ENCODE measurements around the gene NOXA1.

GRCh38 chr9:137447722-137448601 lies 24.8 kb downstream of the NOXA1 start:
- TF ChIP-seq, protein P1, sequence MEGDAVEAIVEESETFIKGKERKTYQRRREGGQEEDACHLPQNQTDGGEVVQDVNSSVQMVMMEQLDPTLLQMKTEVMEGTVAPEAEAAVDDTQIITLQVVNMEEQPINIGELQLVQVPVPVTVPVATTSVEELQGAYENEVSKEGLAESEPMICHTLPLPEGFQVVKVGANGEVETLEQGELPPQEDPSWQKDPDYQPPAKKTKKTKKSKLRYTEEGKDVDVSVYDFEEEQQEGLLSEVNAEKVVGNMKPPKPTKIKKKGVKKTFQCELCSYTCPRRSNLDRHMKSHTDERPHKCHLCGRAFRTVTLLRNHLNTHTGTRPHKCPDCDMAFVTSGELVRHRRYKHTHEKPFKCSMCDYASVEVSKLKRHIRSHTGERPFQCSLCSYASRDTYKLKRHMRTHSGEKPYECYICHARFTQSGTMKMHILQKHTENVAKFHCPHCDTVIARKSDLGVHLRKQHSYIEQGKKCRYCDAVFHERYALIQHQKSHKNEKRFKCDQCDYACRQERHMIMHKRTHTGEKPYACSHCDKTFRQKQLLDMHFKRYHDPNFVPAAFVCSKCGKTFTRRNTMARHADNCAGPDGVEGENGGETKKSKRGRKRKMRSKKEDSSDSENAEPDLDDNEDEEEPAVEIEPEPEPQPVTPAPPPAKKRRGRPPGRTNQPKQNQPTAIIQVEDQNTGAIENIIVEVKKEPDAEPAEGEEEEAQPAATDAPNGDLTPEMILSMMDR (IDR thresholded peaks at IDR 0.05), result no peak
- TF ChIP-seq POLR2A (IDR thresholded peaks at IDR 0.05), result no peak
